Duodenal mucosa (tissue), 2 donors: ENCODE data around the gene ATG10.
"Not testable (repeated sequence)": the region's sequence is repeated elsewhere in the genome, so short reads cannot be mapped to it uniquely, and the experiment has no call there.

Experiments
- H3K27ac ChIP-seq: one replicate; pipeline ENCODE4 v1.7.0; 2013; ENCODE audit warnings: low read depth, low read length
- H3K27me3 ChIP-seq, 2 donors: one replicate each; pipeline ENCODE4 v1.7.0; 2013; ENCODE audit warnings: low read length in 2 of 2, control low read depth in 1 of 2; ENCODE audit not compliant: insufficient read depth in 2 of 2, control insufficient read depth in 1 of 2
- H3K36me3 ChIP-seq, 2 donors: one replicate each; pipeline ENCODE4 v1.7.0; 2013; ENCODE audit warnings: low read length in 2 of 2, control low read depth in 1 of 2; ENCODE audit not compliant: insufficient read depth in 2 of 2, control insufficient read depth in 1 of 2
- H3K4me1 ChIP-seq, 2 donors: one replicate each; pipeline ENCODE4 v1.7.0; 2013; ENCODE audit warnings: low read length in 2 of 2, control low read depth in 1 of 2; ENCODE audit not compliant: insufficient read depth in 2 of 2, control insufficient read depth in 1 of 2
- H3K4me3 ChIP-seq, 2 donors: one replicate each; pipeline ENCODE4 v1.7.0; 2013; ENCODE audit warnings: low read length in 2 of 2, low read depth in 1 of 2
- H3K9ac ChIP-seq, 2 donors: one replicate each; pipeline ENCODE4 v1.7.0; 2013; ENCODE audit warnings: low read length in 2 of 2, low read depth in 1 of 2
- H3K9me3 ChIP-seq, 2 donors: one replicate each; pipeline ENCODE4 v1.7.0; 2013; ENCODE audit warnings: low read length in 2 of 2, control low read depth in 1 of 2; ENCODE audit not compliant: control insufficient read depth in 1 of 2

ATG10 gene

GRCh38 chr5:81980160-81980559 is 8.3 kb downstream of the ATG10 start:
- H3K4me3 ChIP-seq: no peak overlapping the region
- no peaks in the 10 kb centered on the region for H3K4me1 ChIP-seq
- H3K27ac ChIP-seq: no peak overlapping the region
- no peaks in the 10 kb centered on the region for H3K27me3 ChIP-seq
- H3K36me3 ChIP-seq: peaks cover 0 to 3% of the 10 kb centered on the region in 2 donors
- no peak overlapping the region for H3K9ac ChIP-seq
- no peaks in the 10 kb centered on the region for H3K9me3 ChIP-seq

DNA sequence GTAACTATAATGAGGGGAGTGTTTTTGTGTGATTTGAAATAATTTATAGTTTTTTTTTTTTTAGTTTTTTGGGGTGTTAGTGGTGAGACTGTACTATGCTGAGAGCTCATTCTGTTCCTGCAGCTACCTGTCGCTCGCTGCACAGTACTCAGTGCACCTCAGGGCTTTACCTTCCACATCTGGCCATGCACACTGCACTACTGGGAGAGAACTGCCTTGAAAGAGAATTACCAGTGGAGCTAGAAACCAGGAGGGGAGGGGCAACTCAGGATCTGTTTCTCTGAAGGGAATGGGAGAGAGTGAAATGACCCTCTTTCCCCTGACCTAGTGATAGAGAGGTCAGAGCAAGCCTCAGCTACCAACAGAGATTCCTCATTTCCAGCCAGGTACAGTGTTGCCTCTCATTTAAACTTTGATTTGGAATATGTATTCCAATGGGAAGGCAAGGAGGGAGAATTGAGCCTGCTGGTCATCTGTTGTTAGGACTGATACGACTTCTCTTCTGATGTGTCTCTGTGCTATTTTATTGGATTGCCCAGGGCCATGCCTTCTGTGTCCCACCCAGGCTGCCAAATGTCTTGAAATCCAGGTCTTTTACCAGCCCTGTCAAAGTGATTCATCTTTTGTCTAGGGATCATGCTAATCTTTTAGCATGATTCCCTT is 8.9 kb downstream of the ATG10 start:
- H3K9ac ChIP-seq: no peak overlapping the region
- H3K36me3 ChIP-seq: peaks cover 0 to 3% of the 10 kb centered on the region in 2 donors
- H3K27ac ChIP-seq: no peak overlapping the region
- no peaks in the 10 kb centered on the region for H3K9me3 ChIP-seq
- H3K27me3 ChIP-seq: no peaks in the 10 kb centered on the region
- no peak overlapping the region for H3K4me3 ChIP-seq
- H3K4me1 ChIP-seq: no peaks in the 10 kb centered on the region

GRCh38 chr5:81982172-81982685 is 10.4 kb downstream of the ATG10 start:
- not testable (repeated sequence) for H3K9ac ChIP-seq, H3K36me3 ChIP-seq, H3K9me3 ChIP-seq, H3K4me1 ChIP-seq, H3K4me3 ChIP-seq, H3K27me3 ChIP-seq, H3K27ac ChIP-seq

- not testable (repeated sequence) for H3K9me3 ChIP-seq, H3K4me1 ChIP-seq, H3K9ac ChIP-seq, H3K4me3 ChIP-seq, H3K27ac ChIP-seq, H3K27me3 ChIP-seq, H3K36me3 ChIP-seq
These were observed 11.3 kb downstream of the ATG10 start for GRCh38 chr5:81983148-81983547.

- H3K4me3 ChIP-seq, H3K9ac ChIP-seq, H3K27me3 ChIP-seq, H3K9me3 ChIP-seq, H3K36me3 ChIP-seq, H3K4me1 ChIP-seq, H3K27ac ChIP-seq: not testable (repeated sequence)
These were observed 11.7 kb downstream of the ATG10 start for GRCh38 chr5:81983563-81983962.

- Histone ChIP-seq H3K36me3 (peaks cover 0 to 4% of the 10 kb centered on the region in 2 donors), H3K4me1 (no peaks in the 10 kb centered on the region), H3K9me3 (no peaks in the 10 kb centered on the region), H3K9ac (no peak overlapping the region), H3K27ac (no peak overlapping the region), H3K4me3 (no peak overlapping the region), H3K27me3 (no peaks in the 10 kb centered on the region)
These were observed 14.3 kb downstream of the ATG10 start for GRCh38 chr5:81986126-81986525.

DNA sequence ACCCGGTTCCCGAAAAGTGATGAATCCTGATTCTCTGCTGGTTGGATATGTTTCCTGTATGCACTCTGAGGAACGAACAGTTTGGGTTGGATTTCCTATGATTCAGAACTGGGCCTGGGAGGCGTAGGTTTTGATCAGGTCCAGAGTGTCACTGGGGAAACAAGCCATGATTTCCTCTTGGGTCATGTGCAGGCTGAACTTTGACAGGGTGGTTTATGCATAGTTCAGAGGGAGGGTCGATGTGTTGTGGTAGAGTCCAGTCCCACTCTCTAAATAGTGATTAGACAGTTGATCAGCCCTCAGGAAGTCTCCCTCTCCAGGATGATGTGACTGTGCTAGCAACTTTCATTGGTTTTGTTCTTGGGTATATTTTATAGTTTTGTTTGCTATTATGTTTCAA is 17.4 kb downstream of the ATG10 start:
- no peaks in the 10 kb centered on the region for H3K27me3 ChIP-seq
- no peak overlapping the region for H3K27ac ChIP-seq
- H3K36me3 ChIP-seq: peaks cover 0 to 9% of the 10 kb centered on the region in 2 donors
- no peaks in the 10 kb centered on the region for H3K9me3 ChIP-seq
- H3K9ac ChIP-seq: no peak overlapping the region
- H3K4me3 ChIP-seq: no peak overlapping the region
- H3K4me1 ChIP-seq: no peaks in the 10 kb centered on the region

GRCh38 chr5:81994679-81995078 is 22.9 kb downstream of the ATG10 start:
- Histone ChIP-seq H3K27ac (no peak overlapping the region), H3K9me3 (no peaks in the 10 kb centered on the region), H3K36me3 (peaks cover 0 to 9% of the 10 kb centered on the region in 2 donors), H3K4me3 (no peak overlapping the region), H3K4me1 (no peaks in the 10 kb centered on the region), H3K27me3 (no peaks in the 10 kb centered on the region), H3K9ac (no peak overlapping the region)

DNA sequence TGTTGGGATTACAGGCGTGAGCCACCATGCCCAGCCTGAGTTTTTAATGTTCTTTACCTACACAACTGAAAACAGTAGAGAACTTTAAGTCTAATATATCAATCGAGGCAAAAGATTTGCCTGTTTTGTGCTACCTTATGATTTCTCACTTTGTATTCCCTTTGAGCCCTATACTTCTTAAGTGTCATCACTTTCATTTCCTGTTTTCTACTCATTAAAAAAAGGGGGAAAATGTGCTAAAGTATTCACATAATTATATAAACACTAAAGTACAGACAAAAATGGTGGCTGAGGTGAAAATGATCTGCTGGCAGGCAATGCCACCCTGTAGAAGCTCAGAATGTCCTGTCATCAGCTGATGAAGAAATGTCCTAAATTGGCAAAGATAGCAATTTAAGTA is 23.6 kb downstream of the ATG10 start:
- Histone ChIP-seq H3K4me3 (no peak overlapping the region), H3K27ac (no peak overlapping the region), H3K9ac (no peak overlapping the region), H3K27me3 (no peaks in the 10 kb centered on the region), H3K36me3 (peaks cover 0 to 9% of the 10 kb centered on the region in 2 donors), H3K9me3 (no peaks in the 10 kb centered on the region), H3K4me1 (no peaks in the 10 kb centered on the region)

DNA sequence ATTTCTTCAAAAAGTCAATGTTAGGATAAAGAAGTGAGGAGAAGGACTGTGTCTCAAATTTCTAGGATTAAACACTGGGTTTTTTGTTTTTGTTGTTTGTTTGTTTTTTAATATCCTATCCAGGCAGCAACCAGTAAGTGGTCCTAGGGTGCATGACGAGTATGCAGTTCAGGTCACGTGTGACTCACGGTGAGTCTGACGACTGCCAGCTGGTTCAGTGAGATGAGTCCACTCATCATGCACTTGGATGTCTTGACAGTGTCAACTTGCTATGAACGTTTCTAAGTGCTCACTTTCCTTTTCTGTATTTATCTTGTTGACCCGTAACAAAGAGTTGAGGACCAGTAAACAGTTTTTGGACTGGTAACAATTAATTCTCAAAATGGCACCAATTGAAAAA is 32.7 kb downstream of the ATG10 start:
- Histone ChIP-seq H3K4me3 (no peak overlapping the region), H3K4me1 (no peaks in the 10 kb centered on the region), H3K27me3 (no peaks in the 10 kb centered on the region), H3K9me3 (no peaks in the 10 kb centered on the region), H3K9ac (no peak overlapping the region), H3K36me3 (no peaks in the 10 kb centered on the region), H3K27ac (no peak overlapping the region)

DNA sequence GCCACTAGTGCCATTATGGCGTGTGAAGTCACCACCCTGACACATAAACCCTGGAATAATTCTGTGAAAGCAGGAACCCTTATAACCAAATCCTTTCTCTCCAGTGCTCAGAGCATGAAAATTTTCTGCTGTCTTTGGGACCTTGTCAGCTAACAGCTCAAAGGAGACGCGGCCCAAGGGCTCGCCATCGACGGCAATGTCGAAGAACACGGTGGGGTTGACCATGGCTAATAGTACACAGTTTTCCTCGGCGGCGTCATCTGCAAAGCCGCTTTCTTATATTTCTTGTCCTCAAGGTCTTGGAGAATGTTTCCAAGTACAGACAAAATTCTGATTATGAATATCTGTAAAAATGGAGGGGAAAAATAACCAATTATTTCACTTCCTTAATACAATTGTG is 38.0 kb downstream of the ATG10 start:
- not testable (repeated sequence) for H3K4me3 ChIP-seq, H3K9ac ChIP-seq, H3K27ac ChIP-seq, H3K27me3 ChIP-seq, H3K9me3 ChIP-seq, H3K36me3 ChIP-seq, H3K4me1 ChIP-seq
